Ureter (tissue), 1 donor: Measurements from ENCODE around the gene ZNF33A. TPM values are rescaled to one million over a fixed set of nuclear protein-coding genes. Genes with fewer than 3 reads are reported as not detected.
A peak's percentile ranks its signal among the peaks of the same experiment; 100 is the strongest.
"Not testable (repeated sequence)": the region's sequence is repeated elsewhere in the genome, so short reads cannot be mapped to it uniquely, and the experiment has no call there.

ENCODE experiments used
- DNase-seq: peaks from one replicate; pipeline ENCODE4 v3.0.0-alpha.2; 2020; ENCODE audit warnings: low spot score
- total RNA-seq: library from RNA; stranded (reverse); gene quantifications from one replicate; pipeline ENCODE4 v1.2.4, GENCODE V29; 2023
- donor health status: DM: yes; HTN: yes; CAD: no.

ZNF33A gene
- total RNA-seq, 1 donor from 2014 or later, result 48.8 TPM

GRCh38 chr10:38045129-38045528 lies 34.7 kb downstream of the ZNF33A start:
- DNase-seq, result no peak

GRCh38 chr10:38047666-38048065 lies 37.2 kb downstream of the ZNF33A start:
- no peak for DNase-seq

GRCh38 chr10:38050212-38050611 lies 39.7 kb downstream of the ZNF33A start:
- DNase-seq, result no peak

- DNase-seq, result no peak
Observed at GRCh38 chr10:38054361-38054797, 43.9 kb downstream of the ZNF33A start.

GRCh38 chr10:38055274-38055894 lies 44.9 kb downstream of the ZNF33A start:
- DNase-seq, result not testable (repeated sequence)

- not testable (repeated sequence) for DNase-seq
Observed at GRCh38 chr10:38069663-38070062, 59.2 kb downstream of the ZNF33A start.

GRCh38 chr10:38070501-38070900 lies 60.0 kb downstream of the ZNF33A start:
- DNase-seq, result no peak

GRCh38 chr10:38072552-38072951 lies 62.1 kb downstream of the ZNF33A start:
- DNase-seq, result no peak

GRCh38 chr10:38076687-38077086 lies 66.2 kb downstream of the ZNF33A start:
- DNase-seq, result no peak

GRCh38 chr10:38093318-38093717 lies 82.8 kb downstream of the ZNF33A start:
- not testable (repeated sequence) for DNase-seq

- no peak for DNase-seq
Observed at GRCh38 chr10:38093816-38094157, 83.3 kb downstream of the ZNF33A start.

- peak; percentile 93 for DNase-seq
Observed at GRCh38 chr10:38094158-38094926, 83.9 kb downstream of the ZNF33A start, which contains the start of gene ZNF37A. Gene ZNF37A (plus strand): TSS chr10:38094337. CDS start chr10:38096618, 2,281 bp downstream.

GRCh38 chr10:38094927-38095574 lies 84.6 kb downstream of the ZNF33A start:
- DNase-seq, result no peak

- DNase-seq, result no peak
Observed at GRCh38 chr10:38102880-38103279, 92.4 kb downstream of the ZNF33A start.

- no peak for DNase-seq
Observed at GRCh38 chr10:38103756-38104155, 93.3 kb downstream of the ZNF33A start.

- DNase-seq, result no peak
Observed at GRCh38 chr10:38112159-38112558, 101.7 kb downstream of the ZNF33A start.

Other genes with a start within 250 kb of the ZNF33A start
- gene ZNF248, start 153.1 kb upstream of the ZNF33A start, total RNA-seq, result 17.6 TPM
- 12.9 TPM for gene ZNF25, start 34.0 kb upstream of the ZNF33A start, total RNA-seq
- gene ZNF37A, start 83.7 kb downstream of the ZNF33A start, total RNA-seq, result 21.1 TPM